Placental pericyte (primary cell): ENCODE measurements around the gene DCAF12L2. TPM values are rescaled to one million over a fixed set of nuclear protein-coding genes. Genes with fewer than 3 reads are reported as not detected.

Experiments
- total RNA-seq: library from RNA; depleted of rRNA; stranded (reverse); fragments of >200 nt; gene quantifications from 2 replicates; pipeline ENCODE4 v1.2.3, GENCODE V29; 2012

The DCAF12L2 gene
- not detected in 2 replicates for total RNA-seq

DNA sequence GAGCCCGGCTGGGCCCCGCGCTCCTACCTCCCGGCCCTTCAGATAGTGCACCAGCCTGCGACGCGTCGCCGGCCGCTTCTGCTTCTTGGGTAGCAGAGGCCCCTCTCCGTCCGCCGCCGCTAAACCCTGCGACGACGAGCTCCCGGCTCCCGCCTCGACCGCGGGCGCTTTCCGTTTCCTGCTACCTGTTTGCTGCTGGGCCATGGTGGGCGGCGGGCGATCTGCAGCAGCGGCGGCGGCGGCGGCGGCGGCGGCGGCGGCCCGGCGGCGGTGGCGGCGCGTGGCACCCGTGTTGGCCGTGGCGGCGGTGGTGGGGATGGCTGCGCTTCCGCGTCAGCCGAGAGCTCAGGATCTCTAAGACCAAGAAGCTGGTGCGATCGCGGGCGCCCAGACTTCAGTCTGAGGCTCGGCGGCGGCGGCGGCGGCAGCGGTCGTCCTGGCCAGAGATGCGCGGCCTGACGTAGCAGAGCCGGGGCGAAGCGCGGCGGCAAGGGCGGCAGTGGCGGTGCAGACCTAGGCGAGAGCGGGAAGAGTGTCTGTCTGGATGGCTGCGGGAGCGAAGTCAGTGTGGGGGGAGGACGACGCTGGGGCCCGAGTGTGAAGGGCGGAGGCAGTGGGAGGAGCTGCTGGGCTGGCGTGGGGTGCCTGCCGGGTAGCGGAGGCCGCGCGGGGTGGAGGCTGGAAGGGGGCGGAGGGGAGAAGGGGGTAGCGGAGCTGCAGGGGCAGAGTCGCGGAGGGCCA, at the start of gene DCAF12L2:
TSS of gene DCAF12L2 (minus strand) at position 569 of the 741 bp plus-strand sequence. CDS start at position 204, 365 bp downstream.

